Mesenchymal stem cell (in vitro differentiated cells and primary cell): Measurements from ENCODE around the gene FERMT2.

Experiments used
- DNase-seq: peaks from one replicate; pipeline ENCODE4 v3.0.0-alpha.2; 2013
- H2AFZ ChIP-seq: one replicate; pipeline ENCODE4 v1.6.1; 2013; ENCODE audit warnings: low read depth, mild to moderate bottlenecking, control low read depth, inconsistent platforms, low read length, moderate library complexity
- H2AK5ac ChIP-seq: 2 replicates; pipeline ENCODE4 v1.6.1; 2013; ENCODE audit warnings: low read length, moderate library complexity, mild to moderate bottlenecking, inconsistent platforms; ENCODE audit not compliant: severe bottlenecking
- H2BK120ac ChIP-seq: one replicate; pipeline ENCODE4 v1.6.1; 2013; ENCODE audit warnings: low read depth, mild to moderate bottlenecking, inconsistent platforms, low read length, moderate library complexity
- H2BK12ac ChIP-seq, 2 experiments: one replicate each; pipeline ENCODE4 v1.6.1; 2013; ENCODE audit warnings: inconsistent platforms in 2 of 2, low read length in 2 of 2, mild to moderate bottlenecking in 2 of 2, moderate library complexity in 2 of 2, control low read depth in 1 of 2
- H2BK15ac ChIP-seq: one replicate; pipeline ENCODE4 v1.6.1; 2013; ENCODE audit warnings: mild to moderate bottlenecking, low read depth, inconsistent platforms; ENCODE audit not compliant: poor library complexity, severe bottlenecking
- H2BK5ac ChIP-seq: 2 replicates; pipeline ENCODE4 v1.6.1; 2013; ENCODE audit warnings: low read depth, mild to moderate bottlenecking, low read length, control low read depth, inconsistent platforms; ENCODE audit not compliant: poor library complexity, severe bottlenecking
- H3K14ac ChIP-seq, 2 experiments: one replicate each; pipeline ENCODE4 v1.6.1; 2013; ENCODE audit warnings: inconsistent platforms in 2 of 2, low read length in 2 of 2, control low read depth in 1 of 2, mild to moderate bottlenecking in 1 of 2, moderate library complexity in 1 of 2
- H3K18ac ChIP-seq, 2 experiments: one replicate each; pipeline ENCODE4 v1.6.1; 2013; ENCODE audit warnings: inconsistent platforms in 2 of 2, low read length in 2 of 2, control low read depth in 1 of 2, low read depth in 1 of 2, mild to moderate bottlenecking in 1 of 2
- H3K23ac ChIP-seq, 2 experiments: one replicate each; pipeline ENCODE4 v1.6.1; 2013; ENCODE audit warnings: inconsistent platforms in 2 of 2, low read length in 2 of 2, mild to moderate bottlenecking in 2 of 2, moderate library complexity in 2 of 2, control low read depth in 1 of 2
- H3K27ac ChIP-seq: 2 replicates; pipeline ENCODE4 v1.5.1; 2013; ENCODE audit warnings: mild to moderate bottlenecking, moderate library complexity, low read length, control low read depth, inconsistent platforms; ENCODE audit not compliant: poor library complexity, severe bottlenecking
- H3K27me3 ChIP-seq, 2 experiments: 2 replicates each; pipeline versions ENCODE4 v1.6.1 to v1.7.0; 2013; ENCODE audit warnings: low read length in 2 of 2, mild to moderate bottlenecking in 2 of 2, moderate library complexity in 2 of 2, control low read depth in 1 of 2, inconsistent platforms in 1 of 2; ENCODE audit not compliant: control insufficient read depth in 1 of 2, insufficient read depth in 1 of 2
- H3K36me3 ChIP-seq, 2 experiments: 2 replicates each; pipeline versions ENCODE4 v1.6.1 to v1.7.0; 2013; ENCODE audit warnings: low read length in 2 of 2, control low read depth in 1 of 2, inconsistent platforms in 1 of 2, low read depth in 1 of 2, mild to moderate bottlenecking in 1 of 2; ENCODE audit not compliant: insufficient read depth in 2 of 2, control insufficient read depth in 1 of 2
- H3K4ac ChIP-seq, 2 experiments: one replicate each; pipeline ENCODE4 v1.6.1; 2013; ENCODE audit warnings: inconsistent platforms in 2 of 2, low read length in 2 of 2, mild to moderate bottlenecking in 2 of 2, moderate library complexity in 2 of 2, control low read depth in 1 of 2, low read depth in 1 of 2
- H3K4me1 ChIP-seq: 2 replicates; pipeline ENCODE4 v1.6.1; 2013; ENCODE audit warnings: low read depth, low read length, control low read depth; ENCODE audit not compliant: control insufficient read depth, insufficient read depth
- H3K4me2 ChIP-seq: 2 replicates; pipeline ENCODE4 v1.6.1; 2013; ENCODE audit warnings: low read length, mild to moderate bottlenecking, inconsistent platforms; ENCODE audit not compliant: poor library complexity, severe bottlenecking
- H3K4me3 ChIP-seq, 2 experiments: 2 replicates each; pipeline versions ENCODE4 v1.5.1 to v1.7.0; 2013; ENCODE audit warnings: low read length in 2 of 2, mild to moderate bottlenecking in 2 of 2, control low read depth in 1 of 2, low read depth in 1 of 2; ENCODE audit not compliant: insufficient read depth in 1 of 2
- H3K79me1 ChIP-seq: replicated peaks from 2 replicates; pipeline ENCODE4 v1.6.1; 2013; ENCODE audit warnings: mild to moderate bottlenecking, control low read depth, low read length, inconsistent platforms; ENCODE audit not compliant: poor library complexity, severe bottlenecking
- H3K9ac ChIP-seq: 2 replicates; pipeline ENCODE4 v1.7.0; 2013; ENCODE audit warnings: mild to moderate bottlenecking, low read length, moderate library complexity
- H3K9me3 ChIP-seq: 2 replicates; pipeline ENCODE4 v1.7.0; 2013; ENCODE audit warnings: mild to moderate bottlenecking, low read length; ENCODE audit not compliant: control insufficient read depth
- H4K8ac ChIP-seq: one replicate; pipeline ENCODE4 v1.6.1; 2013; ENCODE audit warnings: inconsistent platforms, mild to moderate bottlenecking, low read length, moderate library complexity
- H4K91ac ChIP-seq: one replicate; pipeline ENCODE4 v1.6.1; 2013; ENCODE audit warnings: mild to moderate bottlenecking, low read length, inconsistent platforms
- WGBS: methylation state at CpG from one replicate; pipeline ENCODE4 v1.1.7; 2013; ENCODE audit warnings: mixed read lengths; 5-methylcytosine and 5-hydroxymethylcytosine counted together

Gene FERMT2

GRCh38 chr14:52937306-52937705 lies 13.5 kb downstream of the FERMT2 start:
- Histone ChIP-seq H2BK5ac (no peak overlapping the region), H3K36me3 (peaks cover 0 to 16% of the 10 kb centered on the region in 2 experiments), H3K14ac (no peak overlapping the region), H3K79me1 (peaks cover 1% of the 10 kb centered on the region), H4K91ac (no peak overlapping the region), H3K9me3 (no peaks in the 10 kb centered on the region), H3K23ac (no peak overlapping the region), H2BK15ac (no peak overlapping the region), H3K4ac (no peak overlapping the region), H2BK120ac (no peak overlapping the region), H3K4me1 (peaks cover 1% of the 10 kb centered on the region), H2AFZ (no peak overlapping the region), H3K4me2 (no peak overlapping the region), H3K27me3 (no peaks in the 10 kb centered on the region), H2BK12ac (no peak overlapping the region), H3K18ac (no peak overlapping the region), H3K27ac (no peak overlapping the region), H2AK5ac (no peak overlapping the region), H4K8ac (no peak overlapping the region), H3K9ac (peak overlapping the region; percentile 14), H3K4me3 (no peak overlapping the region)
- 73% methylated on average over 4 of the region's 4 CpGs for WGBS
- DNase-seq: no peak

GRCh38 chr14:52936437-52936836 lies 14.4 kb downstream of the FERMT2 start:
- Histone ChIP-seq H2BK120ac (no peak overlapping the region), H3K4me1 (no peaks in the 10 kb centered on the region), H4K8ac (no peak overlapping the region), H2BK5ac (no peak overlapping the region), H3K79me1 (peaks cover 1% of the 10 kb centered on the region), H3K14ac (no peak overlapping the region), H4K91ac (no peak overlapping the region), H3K9ac (peak overlapping the region; percentile 0), H3K27me3 (no peaks in the 10 kb centered on the region), H2AFZ (no peak overlapping the region), H2BK12ac (no peak overlapping the region), H3K4ac (no peak overlapping the region), H3K4me3 (no peak overlapping the region), H2AK5ac (no peak overlapping the region), H3K27ac (no peak overlapping the region), H3K23ac (no peak overlapping the region), H3K9me3 (no peaks in the 10 kb centered on the region), H3K4me2 (no peak overlapping the region), H3K18ac (peak overlapping the region in 1 of 2 experiments; percentile 66), H3K36me3 (peaks cover 0 to 16% of the 10 kb centered on the region in 2 experiments), H2BK15ac (no peak overlapping the region)
- 96% methylated on average over 1 of the region's 1 CpG for WGBS
- no peak for DNase-seq

- no peaks in the 10 kb centered on the region for H3K9me3 ChIP-seq
- no peak overlapping the region for H3K9ac ChIP-seq
- no peak overlapping the region for H4K8ac ChIP-seq
- no peaks in the 10 kb centered on the region for H3K4me1 ChIP-seq
- H3K27me3 ChIP-seq: no peaks in the 10 kb centered on the region
- H3K27ac ChIP-seq: no peak overlapping the region
- H3K23ac ChIP-seq: no peak overlapping the region
- DNase-seq: no peak
- H3K4me3 ChIP-seq: no peak overlapping the region
- H4K91ac ChIP-seq: no peak overlapping the region
- WGBS: 89% methylated on average over 3 of the region's 3 CpGs
- no peak overlapping the region for H3K4ac ChIP-seq
- H3K4me2 ChIP-seq: no peak overlapping the region
- H3K14ac ChIP-seq: no peak overlapping the region
- H2BK120ac ChIP-seq: no peak overlapping the region
- peaks cover 1% of the 10 kb centered on the region for H3K79me1 ChIP-seq
- H3K18ac ChIP-seq: no peak overlapping the region
- H2AK5ac ChIP-seq: no peak overlapping the region
- no peak overlapping the region for H2BK15ac ChIP-seq
- no peak overlapping the region for H2BK12ac ChIP-seq
- peaks cover 0 to 16% of the 10 kb centered on the region in 2 experiments for H3K36me3 ChIP-seq
- H2AFZ ChIP-seq: no peak overlapping the region
- H2BK5ac ChIP-seq: no peak overlapping the region
Observed at GRCh38 chr14:52935833-52936232, 15.0 kb downstream of the FERMT2 start.

GRCh38 chr14:52934762-52935161 lies 16.1 kb downstream of the FERMT2 start:
- H2BK15ac ChIP-seq: no peak overlapping the region
- no peak overlapping the region for H3K18ac ChIP-seq
- no peak overlapping the region for H2BK12ac ChIP-seq
- H3K27me3 ChIP-seq: no peaks in the 10 kb centered on the region
- no peak overlapping the region for H3K4me3 ChIP-seq
- no CpG with 5 or more reads among the region's 2 CpGs for WGBS
- no peak overlapping the region for H3K27ac ChIP-seq
- no peak overlapping the region for H2BK120ac ChIP-seq
- H4K8ac ChIP-seq: no peak overlapping the region
- no peak overlapping the region for H3K4ac ChIP-seq
- H2BK5ac ChIP-seq: no peak overlapping the region
- H3K9ac ChIP-seq: no peak overlapping the region
- H3K9me3 ChIP-seq: no peaks in the 10 kb centered on the region
- H3K14ac ChIP-seq: no peak overlapping the region
- no peaks in the 10 kb centered on the region for H3K4me1 ChIP-seq
- DNase-seq: no peak
- no peak overlapping the region for H3K4me2 ChIP-seq
- H3K79me1 ChIP-seq: peaks cover 1% of the 10 kb centered on the region
- H2AFZ ChIP-seq: no peak overlapping the region
- H3K23ac ChIP-seq: no peak overlapping the region
- H2AK5ac ChIP-seq: no peak overlapping the region
- H4K91ac ChIP-seq: no peak overlapping the region
- H3K36me3 ChIP-seq: peaks cover 0 to 13% of the 10 kb centered on the region in 2 experiments
